Smooth muscle cell of the coronary artery (primary cell): ENCODE results near the gene ASB4. TPM values are rescaled to one million over a fixed set of nuclear protein-coding genes. Genes with fewer than 3 reads are reported as not detected.

Source experiments
- total RNA-seq: library from RNA; depleted of rRNA; stranded (reverse); fragments of >200 nt; gene quantifications from 2 replicates; pipeline ENCODE4 v1.2.3, GENCODE V29; 2014; ENCODE audit warnings: low replicate concordance

ASB4 gene, protein sequence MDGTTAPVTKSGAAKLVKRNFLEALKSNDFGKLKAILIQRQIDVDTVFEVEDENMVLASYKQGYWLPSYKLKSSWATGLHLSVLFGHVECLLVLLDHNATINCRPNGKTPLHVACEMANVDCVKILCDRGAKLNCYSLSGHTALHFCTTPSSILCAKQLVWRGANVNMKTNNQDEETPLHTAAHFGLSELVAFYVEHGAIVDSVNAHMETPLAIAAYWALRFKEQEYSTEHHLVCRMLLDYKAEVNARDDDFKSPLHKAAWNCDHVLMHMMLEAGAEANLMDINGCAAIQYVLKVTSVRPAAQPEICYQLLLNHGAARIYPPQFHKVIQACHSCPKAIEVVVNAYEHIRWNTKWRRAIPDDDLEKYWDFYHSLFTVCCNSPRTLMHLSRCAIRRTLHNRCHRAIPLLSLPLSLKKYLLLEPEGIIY
- total RNA-seq = not detected in 2 replicates

GRCh38 chr7:95485391-95486123, at the start of gene ASB4:
Gene ASB4 (plus strand): TSS chr7:95485943. CDS start chr7:95485972, 29 bp downstream.

Other genes starting within 250 kb of the ASB4 start
- not detected in 2 replicates for gene PON1, start 161.4 kb upstream of the ASB4 start, total RNA-seq
- not detected in 2 replicates for gene PON3, start 89.6 kb upstream of the ASB4 start, total RNA-seq
- 21.3 and 44.0 TPM in 2 replicates for gene PON2, start 50.9 kb upstream of the ASB4 start, total RNA-seq
- 0.15 and 5.3 TPM in 2 replicates for gene PDK4, start 110.6 kb downstream of the ASB4 start, total RNA-seq